Erythroblast (primary cell): ENCODE results near the gene PPARG.

Experiments
- DNase-seq, 2 experiments: peaks; one replicate each; lab custom pipeline; 2025; lab: John Stamatoyannopoulos, UW
- GATA1 ChIP-seq: IDR thresholded peaks from 2 replicates; pipeline ENCODE4 v1.6.1; 2011; ENCODE audit warnings: low read depth, mild to moderate bottlenecking, control low read depth, low read length, moderate library complexity
- POLR2A ChIP-seq: IDR thresholded peaks from 2 replicates; pipeline ENCODE4 v1.6.1; 2011; ENCODE audit warnings: mild to moderate bottlenecking, low read length

PPARG gene

DNA sequence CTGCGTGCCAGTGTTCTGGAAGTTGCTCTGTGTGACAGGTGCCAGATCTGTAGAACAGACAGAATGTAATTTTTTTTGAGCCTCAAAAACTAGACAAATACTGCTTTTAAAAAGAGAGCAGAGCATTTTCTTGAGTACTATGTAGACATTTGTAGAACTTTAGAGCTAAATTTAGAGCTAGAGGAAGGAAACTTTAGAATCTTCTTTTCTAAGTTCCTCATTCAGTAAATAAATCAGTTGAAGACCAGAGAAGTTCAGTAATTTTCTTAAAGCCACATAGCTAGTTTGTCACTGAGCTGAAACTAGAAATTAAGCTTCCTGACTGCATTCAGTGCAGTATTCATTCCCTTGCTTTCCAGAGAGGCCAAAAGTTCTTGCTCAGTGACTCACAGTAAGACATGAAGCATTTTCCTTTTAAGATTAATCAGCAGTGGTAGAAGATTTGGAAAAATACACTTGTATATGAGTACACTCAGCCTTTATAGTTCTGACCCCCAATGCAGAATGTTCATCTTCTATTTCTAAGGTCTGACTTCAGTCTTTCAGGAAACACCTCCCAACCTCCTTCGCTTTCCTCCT, 111.8 kb downstream of the PPARG start:
- no peak for TF ChIP-seq GATA1
- no peak for TF ChIP-seq POLR2A
- DNase-seq, result no peak

DNA sequence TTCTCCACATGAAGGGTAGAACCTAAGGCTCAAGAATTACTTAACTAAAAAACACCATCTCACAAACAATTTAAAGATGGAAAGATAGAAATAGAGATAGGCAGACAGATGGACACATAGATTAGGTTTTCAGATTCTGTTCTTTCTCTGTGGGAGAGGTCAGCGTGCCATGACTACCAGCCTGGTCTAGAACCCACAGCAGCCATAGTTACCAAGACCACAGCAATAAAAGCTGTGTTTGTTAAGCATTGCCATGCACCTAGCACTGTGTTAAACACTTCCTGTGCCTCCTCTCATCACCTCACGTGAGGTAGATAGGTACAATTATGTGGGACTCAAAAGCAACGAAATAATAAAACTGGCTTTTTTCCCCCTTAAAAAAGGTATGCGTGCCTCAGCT, 112.3 kb downstream of the PPARG start:
- TF ChIP-seq GATA1 (no peak), POLR2A (no peak)
- DNase-seq, result no peak

DNA sequence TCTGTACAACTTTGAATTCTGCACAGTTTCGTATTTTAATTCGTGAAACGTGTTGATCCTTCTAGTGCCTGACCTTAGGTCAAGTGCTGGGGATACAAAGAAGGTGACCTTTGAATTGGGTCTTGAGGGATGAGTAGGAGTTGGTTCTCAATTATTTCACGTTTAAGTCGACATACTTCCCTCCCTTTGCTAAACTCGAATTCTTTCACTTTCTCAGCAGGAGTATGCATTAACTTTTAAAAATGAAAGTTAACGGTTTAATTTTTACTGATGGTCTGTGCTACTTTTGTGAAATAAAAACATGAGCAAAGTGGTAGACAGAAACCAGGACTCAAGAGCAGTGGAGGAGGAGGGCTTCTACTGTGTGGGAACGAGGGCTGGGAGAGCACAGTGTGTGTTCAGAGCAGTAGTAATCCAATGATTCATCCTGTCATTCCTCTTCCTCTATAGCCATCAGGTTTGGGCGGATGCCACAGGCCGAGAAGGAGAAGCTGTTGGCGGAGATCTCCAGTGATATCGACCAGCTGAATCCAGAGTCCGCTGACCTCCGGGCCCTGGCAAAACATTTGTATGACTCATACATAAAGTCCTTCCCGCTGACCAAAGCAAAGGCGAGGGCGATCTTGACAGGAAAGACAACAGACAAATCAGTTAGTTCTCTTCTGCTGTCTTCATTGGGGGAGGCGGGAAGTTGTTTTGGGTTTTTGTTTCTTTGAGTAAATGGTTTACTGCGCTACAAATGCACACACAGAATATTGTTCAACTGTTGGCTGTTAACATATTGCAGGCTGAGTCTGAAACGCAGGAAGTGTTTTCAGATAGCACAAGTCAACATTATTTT, 116.8 kb downstream of the PPARG start:
- no peak for TF ChIP-seq POLR2A
- no peak for TF ChIP-seq GATA1
- no peak for DNase-seq

DNA sequence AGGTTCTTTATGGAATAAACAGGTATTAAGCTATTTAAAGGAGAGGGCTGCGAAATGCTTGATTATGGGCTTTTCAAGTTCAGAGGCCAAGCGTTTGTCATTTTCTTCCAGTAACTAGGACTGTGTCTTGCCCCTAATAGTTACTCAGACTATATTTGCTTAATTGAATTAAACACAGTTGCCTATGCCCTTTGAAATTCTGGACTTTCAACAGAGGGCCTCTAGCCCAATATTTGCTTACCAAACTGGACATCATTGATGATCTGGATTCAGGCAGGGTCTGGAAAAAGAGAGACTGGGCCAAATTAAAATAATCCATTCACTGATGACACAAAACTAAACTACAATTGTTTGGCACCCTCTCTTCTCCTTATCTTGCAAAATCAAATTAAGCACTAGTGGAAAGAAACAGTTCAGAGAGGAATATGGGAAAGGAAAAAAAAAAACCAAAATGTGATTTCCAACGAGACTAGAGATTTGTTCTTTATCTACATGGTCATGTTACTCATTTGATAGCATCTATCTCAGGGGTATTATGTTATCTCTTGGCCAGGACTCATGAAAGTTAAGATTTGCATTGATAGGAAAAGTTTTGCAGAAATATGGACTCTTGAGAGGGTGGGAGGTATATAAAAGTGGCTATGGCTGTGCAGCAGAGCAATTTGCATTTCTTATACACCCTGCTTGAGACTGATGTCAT, 120.3 kb downstream of the PPARG start:
- DNase-seq, result no peak
- TF ChIP-seq POLR2A, result no peak
- no peak for TF ChIP-seq GATA1

DNA sequence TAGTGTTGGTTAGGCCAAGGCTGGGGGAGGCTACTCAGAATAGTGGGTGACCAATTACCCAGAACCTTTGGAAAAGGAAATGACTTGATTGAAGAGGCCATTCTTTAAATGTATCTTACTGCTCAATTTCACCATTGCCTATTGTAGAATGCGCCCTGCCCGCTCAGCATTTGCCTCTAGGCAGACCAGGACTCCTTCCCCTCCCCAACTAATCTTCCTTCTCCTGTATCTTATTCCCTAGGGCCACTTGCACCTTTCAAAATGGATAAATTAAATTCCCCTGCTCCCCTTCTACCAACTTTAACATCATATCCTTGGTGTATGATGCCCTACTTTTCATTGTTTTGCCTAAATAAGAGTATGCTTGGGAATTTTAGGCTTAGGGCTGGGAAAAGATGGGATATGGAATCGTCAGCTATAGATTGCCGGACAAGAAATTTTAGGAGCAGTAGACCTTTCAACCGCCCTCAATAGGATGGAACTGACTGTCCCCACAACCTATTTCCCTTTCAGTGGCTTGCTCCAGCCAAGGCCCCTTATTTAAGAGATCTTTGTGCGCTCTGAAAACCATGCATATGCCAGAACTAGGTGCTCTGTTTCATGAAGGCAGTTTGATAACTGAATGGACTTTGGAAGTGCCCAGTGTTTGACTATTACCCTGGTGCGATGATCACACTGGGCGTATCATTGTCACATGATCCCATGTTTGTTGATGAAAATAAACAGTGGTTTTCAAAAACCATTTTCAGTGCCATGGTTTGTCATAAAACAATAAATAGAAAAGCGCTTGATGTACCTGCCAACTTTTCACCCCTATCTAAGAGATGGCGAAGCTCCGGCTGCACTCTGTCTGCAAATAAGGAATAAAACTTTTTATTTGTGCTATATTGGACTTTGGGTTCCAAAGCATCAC, 121.1 kb downstream of the PPARG start:
- TF ChIP-seq GATA1 (no peak), POLR2A (no peak)
- DNase-seq, result no peak

DNA sequence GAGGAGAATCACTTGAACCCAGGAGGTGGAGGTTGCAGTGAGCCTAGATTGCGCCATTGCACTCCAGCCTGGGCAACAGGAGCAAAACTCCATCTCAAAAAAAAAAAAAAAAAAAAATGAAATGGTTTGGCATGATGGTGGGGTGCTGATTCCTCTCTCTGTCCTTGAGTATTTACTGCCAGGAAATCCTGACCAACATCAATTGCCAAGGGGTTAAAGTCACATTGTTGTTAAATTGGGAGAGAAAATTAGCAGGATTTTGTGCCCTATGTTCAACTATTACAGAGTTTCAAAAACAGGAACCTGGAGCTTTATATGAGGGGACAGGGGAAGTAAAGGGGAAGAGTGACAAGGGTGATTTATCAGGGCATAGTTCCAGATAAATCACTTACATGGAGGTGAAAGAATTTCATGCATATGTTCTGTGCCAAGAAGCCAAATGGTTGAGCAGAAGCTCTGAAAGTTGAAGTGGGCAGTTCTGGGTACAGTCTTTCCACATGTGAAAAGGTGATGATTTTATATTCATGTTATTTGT, 124.9 kb downstream of the PPARG start:
- TF ChIP-seq GATA1 (no peak), POLR2A (no peak)
- DNase-seq, result no peak

DNA sequence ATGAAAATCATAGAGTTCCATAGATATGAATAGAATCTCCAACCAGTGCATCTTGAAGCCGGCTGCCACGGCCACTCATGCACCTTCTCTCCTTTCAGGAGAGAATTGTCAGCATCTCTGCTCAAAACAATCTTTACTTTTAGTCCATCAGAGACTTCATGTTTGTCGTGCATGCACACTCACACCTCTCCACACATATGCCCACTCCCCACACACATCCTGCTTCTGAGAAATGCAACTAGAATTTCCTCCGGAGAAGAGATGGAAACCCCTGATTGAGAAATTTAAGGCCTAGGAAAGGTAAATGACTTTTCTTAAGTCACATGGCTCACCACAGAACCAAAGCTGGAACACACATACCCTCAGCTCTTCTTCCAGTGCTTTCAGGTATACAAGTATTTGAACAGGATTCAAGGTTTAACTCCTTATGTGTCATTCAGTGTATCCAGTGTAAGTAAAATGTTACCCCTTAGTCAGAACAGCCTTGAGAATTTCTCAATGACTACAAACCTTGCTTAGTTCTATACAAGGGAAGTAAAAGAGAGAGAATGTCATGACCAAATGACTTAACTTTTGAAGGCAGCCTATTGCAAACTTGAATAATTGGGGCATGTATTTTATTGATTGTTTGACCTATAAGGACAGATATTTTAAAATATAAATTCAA, 126.3 kb downstream of the PPARG start:
- DNase-seq, result no peak
- no peak for TF ChIP-seq GATA1
- TF ChIP-seq POLR2A, result no peak

DNA sequence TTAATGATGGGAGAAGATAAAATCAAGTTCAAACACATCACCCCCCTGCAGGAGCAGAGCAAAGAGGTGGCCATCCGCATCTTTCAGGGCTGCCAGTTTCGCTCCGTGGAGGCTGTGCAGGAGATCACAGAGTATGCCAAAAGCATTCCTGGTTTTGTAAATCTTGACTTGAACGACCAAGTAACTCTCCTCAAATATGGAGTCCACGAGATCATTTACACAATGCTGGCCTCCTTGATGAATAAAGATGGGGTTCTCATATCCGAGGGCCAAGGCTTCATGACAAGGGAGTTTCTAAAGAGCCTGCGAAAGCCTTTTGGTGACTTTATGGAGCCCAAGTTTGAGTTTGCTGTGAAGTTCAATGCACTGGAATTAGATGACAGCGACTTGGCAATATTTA, 127.9 kb downstream of the PPARG start:
- no peak for DNase-seq
- TF ChIP-seq POLR2A (no peak), GATA1 (no peak)

DNA sequence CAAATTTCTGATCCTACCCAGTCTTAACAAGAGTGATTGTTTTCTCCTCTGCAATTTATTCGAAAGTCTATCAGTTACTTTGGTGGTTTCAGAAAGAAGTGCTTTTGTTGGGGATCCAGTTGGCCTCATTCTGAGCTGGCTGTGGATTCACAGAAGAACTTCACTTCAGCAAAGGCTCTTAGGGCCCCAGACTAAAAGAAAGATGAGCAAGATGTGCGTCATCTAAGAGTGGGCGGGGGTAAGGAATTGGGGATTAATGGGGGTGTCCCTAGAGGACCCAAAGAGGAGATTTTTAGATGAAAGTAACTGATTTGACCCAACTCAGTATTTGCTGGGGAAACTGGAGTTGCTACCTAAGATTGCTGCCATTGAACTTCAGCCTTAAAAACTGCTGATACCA, 131.5 kb downstream of the PPARG start:
- no peak for TF ChIP-seq POLR2A
- TF ChIP-seq GATA1, result no peak
- no peak for DNase-seq

DNA sequence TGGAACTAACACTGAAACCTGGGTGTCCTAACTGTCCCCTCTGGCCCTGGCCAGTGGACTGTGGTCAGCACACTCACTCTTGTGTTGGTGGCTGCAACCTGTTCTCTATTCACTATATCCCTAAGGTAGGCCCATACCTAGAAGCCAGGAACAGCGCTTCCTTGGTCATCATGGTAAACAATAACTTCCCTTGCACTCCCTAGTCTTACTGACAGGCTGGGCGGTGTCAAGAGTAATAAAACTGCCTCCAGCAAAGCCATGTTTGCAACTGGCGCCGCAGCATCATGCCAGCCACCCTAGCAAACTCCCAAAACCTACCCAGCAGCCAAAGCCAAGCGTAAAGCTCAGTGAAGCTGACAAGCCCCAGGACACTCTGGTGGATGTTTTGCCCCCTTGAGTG, 132.3 kb downstream of the PPARG start:
- no peak for DNase-seq
- TF ChIP-seq POLR2A (no peak), GATA1 (no peak)

DNA sequence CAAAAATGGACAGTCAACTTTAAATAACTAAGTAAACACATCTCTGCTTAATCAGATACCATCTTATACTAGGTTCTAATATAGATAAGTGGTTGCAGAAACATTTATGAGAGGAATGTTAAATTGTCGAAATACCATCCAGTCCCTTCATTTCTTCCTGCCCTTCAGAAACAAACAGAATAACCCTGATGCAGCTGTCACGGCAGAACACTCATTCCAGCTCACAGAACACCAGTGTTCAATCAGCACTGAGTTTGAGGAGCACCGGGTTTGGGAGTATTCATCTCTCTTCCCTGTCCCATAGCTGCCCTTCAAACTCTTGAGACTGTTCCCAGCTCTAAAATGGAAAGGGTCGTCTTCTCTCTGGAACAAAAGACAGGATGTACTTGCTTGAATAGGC, 134.3 kb downstream of the PPARG start:
- DNase-seq, result no peak
- TF ChIP-seq POLR2A (no peak), GATA1 (no peak)

DNA sequence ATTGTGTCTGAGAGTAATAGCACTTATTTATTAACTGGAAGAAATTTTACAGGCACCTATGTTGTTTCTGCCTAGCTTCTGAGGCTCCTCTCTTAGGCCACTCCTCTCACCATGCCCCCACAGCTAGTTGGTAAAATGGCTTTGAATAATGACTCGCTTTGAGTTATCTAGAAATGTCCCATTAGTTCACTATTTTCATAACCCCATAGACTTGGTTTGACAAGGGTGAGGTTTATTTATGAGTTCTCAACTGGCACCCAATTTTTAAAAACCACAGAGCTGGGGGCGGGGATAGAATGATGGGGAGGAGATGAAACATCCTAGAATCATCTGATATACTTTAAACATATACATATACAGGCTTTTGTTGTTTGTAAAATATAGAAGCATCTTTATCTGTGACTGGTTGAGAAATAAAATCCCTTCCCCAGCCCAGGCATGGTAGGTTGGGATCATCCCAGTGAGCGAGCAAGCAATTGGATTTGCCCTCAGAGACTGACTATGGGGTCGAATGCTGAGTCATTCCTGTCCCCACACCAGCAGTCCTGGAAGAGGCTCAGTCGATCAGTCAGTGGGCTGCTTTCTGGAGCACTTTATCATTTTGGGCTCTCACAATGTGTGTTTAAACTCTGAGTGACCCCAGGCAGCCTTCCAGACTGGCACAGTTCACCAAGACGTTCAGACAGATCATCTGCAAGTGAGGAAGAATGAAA, 135.2 kb downstream of the PPARG start:
- no peak for DNase-seq
- TF ChIP-seq POLR2A, result no peak
- TF ChIP-seq GATA1, result no peak
